HG03378 (cell line): ENCODE measurements around the gene UBQLN4.
"Not testable (repeated sequence)": the region's sequence is repeated elsewhere in the genome, so short reads cannot be mapped to it uniquely, and the experiment has no call there.

Source experiments
- ATAC-seq: cut with Tn5 transposase; IDR thresholded peaks from one replicate; pipeline ENCODE4 v1.9.1; 2021; ENCODE audit warnings: mild to moderate bottlenecking, moderate library complexity; ENCODE audit not compliant: unreplicated experiment

UBQLN4 gene

DNA sequence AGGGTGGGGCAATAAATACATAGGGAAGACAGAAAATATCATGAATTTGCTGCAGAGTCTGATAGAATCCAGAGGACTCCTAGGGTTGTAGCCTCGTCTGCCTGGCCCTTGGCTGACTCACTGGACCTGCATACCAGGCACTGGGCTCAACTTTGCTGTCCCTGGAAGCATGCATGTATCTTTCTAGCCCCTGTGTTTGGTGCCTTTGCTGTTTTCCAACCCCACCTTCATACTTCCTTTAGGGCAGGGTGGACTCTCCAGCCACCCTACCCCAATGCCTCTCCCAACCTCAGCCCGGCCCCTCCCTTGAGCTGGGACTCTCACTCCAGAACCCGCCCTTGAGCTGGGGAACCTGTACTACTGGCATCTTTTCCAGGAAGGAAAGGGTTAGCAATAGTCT lies 8.6 kb upstream of the UBQLN4 start:
- ATAC-seq, result no peak

DNA sequence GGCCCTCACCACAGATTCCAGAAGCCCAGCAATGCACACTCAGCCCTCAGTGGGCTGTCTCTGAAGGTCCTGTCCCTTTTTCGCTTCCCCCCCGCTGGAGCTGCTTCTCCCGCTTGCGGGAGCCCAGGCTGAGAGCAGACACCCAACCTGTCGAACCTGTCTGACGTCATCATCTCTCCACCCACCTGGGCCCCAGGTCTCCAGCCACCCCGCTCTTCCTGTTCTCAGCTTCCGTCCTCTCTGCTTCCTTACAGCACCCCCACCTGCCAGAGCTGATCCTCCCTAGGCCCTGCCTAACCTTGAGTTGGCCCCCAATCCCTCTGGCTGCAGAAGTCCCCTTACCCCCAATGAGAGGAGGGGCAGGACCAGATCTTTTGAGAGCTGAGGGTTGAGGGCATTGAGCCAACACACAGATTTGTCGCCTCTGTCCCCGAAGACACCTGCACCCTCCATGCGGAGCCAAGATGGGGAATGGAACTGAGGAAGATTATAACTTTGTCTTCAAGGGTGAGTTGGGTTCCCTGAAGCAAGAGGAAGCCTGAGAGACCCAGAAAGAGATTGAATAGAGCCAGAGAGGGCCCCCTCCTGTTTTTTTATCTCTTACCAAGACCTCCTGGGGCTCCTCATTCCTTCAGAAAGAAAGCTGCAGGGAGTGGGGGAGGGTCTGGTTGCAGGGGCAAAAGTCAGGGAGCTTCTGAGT lies 7.5 kb upstream of the UBQLN4 start, which contains the start of gene RAB25:
RAB25 (plus strand) TSS at position 224 of the 700 bp plus-strand sequence; CDS start at position 465, 241 bp downstream.
- ATAC-seq, result no peak

DNA sequence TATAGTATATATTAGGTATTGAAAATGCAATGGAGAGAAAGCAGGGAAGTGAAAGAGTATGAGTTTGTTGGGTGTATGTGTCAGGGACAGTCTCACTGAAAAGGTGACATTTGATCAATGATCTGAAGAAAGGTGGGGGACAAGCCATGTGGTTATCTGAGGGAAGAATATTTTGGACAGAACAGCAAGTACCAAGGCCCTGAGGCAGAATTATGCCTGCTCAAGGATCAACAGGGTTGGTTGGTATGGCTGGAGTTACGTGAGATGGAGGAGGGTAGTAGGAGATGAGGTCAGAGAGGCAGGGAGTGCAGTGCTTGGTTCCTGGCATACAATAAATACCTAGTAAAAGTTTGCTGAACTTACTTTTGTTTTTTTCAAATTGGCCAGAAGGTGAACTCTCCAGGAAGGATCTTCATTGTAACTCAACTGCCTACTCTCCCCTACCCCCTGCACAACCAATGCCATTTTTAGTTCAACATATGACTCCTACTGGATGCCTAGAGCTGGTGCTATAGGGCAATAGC lies 2.8 kb upstream of the UBQLN4 start:
- ATAC-seq, result no peak

DNA sequence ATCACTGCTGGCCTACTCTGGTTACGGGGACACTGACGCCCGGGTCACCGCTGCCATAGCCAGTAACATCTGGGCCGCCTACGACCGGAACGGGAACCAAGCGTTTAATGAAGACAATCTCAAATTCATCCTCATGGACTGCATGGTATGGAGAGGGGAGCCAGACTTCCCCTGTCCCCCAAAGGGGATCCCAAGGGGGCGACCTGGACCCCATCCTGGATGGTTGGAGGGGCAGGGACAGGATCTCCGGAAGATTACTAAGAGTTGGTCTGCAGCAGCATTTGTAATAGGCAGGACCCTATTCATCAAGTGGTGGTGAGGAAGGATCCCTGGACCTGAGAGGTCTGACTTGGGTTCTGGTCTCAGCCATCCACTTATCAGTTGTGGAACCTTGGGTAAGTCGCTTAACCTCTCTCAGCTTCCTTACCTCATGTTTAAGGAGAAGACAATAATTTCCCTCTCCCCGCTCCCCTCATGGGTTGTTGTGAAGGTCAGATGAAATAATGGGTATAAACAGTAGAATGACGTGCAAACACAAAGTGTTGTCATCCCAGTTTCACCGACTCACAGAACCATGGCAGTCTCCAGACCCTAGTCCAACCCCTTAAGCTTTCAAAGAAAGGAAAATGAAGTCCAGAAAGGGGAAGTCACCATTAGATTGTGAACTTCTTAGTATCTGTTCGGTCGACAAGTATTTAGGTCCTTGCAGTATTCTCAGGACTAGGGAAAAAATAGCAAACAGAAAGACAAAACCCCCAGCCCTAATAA lies 1.9 kb upstream of the UBQLN4 start:
- ATAC-seq, result peak; percentile 2

DNA sequence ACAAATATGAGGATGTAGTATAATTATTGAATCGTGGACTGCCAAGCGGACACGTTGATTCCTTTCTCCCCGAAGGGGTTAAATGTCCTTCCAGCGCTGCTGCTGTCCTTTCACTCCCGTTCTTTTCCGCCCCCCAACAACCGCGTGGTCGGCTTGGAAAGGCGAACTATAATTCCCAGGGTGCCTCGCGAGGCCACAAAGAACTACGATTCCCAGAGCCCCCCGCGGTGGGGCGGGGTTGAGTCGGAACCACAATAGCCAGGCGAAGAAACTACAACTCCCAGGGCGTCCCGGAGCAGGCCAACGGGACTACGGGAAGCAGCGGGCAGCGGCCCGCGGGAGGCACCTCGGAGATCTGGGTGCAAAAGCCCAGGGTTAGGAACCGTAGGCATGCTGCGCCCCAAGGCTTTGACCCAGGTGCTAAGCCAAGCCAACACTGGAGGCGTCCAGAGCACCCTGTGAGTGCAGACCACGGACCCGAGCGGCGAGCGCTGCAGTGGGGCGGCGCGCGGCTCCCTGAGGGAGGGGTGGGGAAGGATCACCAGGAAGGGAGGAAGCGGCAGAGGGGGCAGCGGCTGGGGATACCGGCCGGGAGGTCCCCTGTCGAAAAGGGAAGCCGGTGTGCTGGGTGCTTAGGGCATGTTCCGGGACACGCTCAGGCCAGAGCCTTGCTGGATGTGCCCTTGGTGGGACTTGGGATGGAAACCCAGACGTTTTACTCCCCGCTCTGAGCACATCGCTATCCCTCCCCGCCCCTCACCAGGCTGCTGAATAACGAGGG lies 1.1 kb upstream of the UBQLN4 start, which contains the start of gene LAMTOR2:
LAMTOR2 (plus strand) TSS at position 283 of the 781 bp plus-strand sequence; CDS start at position 391, 108 bp downstream.
- ATAC-seq, result peak; percentile 78

DNA sequence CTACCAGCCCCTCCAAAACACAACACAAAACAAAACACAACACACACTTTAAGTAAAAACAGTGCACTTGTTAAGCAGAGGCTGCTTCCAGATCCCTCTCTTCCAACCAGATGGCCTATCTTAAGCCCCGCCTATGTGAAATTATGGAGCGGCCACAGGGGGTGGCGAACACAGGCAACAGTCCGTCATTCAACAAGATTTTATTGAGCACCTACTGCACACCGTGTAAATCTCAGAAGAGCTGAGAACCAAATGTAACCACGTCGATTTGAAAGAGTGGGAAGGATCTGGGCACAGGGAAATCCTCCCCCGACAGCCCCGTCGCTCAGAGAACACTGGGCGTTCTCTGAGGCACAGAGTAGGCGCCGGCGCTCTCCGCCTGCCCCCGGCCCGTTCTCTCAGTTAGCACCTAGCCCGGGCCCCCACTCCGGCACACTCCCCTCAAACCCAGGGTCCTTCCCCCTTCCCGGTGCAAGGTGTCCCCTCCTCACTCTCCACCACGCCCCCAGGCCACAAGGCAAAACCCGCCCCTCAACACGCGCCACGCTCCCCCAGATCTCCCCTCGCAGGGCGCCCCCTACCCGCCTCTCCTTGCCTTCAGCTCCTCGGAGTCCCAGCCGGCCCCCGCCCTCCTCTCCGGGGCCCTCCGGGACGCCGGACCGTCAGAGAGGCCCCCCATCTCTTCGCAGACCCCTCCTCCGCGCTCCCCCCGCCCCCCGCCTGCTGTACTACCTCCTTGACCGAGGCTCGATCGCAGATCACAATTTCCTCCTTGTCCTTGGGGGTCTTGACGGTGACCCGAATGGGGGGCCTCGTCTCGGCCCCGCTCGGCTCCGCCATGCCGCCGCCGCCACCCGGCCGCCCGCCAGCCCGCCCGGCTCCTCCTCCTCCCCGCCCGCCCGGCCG lies 483 bp downstream of the UBQLN4 start:
- ATAC-seq, result no peak

DNA sequence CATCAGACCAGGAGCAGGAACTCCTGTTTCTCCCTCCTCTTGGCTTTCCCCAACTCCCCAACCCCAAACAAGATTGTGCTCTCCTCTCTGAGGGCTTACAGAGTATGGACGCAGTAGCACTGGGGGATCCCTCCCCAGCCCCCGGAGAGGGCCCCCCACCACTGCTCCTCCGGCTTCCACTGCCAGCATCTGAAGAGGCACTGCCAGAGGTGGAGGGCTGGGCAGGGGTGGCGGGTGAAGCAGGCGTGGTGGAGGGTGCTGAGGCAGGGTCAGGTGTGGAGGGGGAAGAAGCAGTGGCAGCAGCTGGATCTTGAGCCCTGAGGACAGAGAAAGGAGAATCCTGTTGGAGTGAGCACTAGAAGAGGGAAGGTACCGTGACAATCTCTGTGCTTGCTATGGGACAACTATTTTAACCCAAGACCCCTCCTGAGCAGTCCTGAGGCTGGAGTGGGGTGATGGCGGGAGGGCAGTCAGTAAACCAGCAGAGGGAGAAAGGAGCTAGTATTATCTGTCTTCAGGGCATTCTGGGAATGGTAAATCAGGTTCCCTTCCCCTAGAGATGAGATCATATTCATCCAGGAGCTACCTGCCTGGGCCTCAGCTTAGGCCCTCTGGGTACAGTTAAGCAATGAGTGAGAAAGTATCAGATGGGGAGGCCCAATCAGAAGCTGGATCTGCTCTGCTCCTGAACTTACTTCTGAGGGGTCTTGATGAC lies 2.4 kb downstream of the UBQLN4 start:
- no peak for ATAC-seq

DNA sequence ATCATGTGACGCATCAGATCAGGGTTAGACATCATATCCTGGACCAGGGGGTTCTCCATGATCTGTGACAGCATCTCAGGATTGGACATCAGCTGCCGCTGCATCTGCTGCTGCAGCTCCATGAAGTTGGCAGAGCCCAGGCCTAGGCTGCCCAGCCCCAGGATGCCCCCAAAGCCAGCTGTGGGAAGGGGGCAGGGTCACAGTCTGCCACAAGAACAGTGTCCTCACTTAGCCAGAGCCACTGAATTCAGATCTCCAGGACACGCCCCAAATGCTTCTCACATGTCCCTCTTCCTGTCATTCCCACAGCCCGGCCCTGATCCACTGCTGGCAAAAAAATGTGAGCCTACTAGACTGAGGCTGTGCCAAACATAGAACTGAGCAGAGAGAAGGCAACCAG lies 3.2 kb downstream of the UBQLN4 start:
- no peak for ATAC-seq

DNA sequence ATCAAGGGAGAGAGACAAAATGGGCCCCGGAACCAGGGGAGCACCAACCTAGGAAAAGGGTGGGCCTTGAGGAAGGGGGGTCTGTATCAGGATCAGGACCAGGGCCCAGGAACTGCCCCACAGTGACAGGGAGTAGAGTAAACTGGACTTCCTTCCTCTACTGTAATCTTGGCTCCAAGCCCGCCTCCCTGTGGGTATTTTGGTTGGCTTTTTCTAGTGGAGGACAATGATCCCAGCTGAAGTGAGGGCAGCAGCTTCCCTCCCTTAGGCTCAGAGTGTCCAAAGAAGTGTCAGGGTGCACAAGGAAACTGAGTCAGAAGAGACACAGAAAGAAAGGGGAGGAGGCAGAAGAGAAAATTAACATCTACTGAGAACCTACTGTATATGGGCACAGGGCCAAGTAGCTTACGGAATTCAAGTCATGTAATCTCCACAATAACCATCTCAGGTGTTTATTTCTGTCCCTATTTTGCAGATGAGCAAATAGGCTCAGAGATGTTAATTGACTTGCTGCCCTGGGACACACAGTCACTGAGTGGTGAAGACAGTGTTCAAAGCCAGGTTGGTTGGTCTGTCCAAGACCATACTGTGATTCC lies 4.8 kb downstream of the UBQLN4 start:
- no peak for ATAC-seq

DNA sequence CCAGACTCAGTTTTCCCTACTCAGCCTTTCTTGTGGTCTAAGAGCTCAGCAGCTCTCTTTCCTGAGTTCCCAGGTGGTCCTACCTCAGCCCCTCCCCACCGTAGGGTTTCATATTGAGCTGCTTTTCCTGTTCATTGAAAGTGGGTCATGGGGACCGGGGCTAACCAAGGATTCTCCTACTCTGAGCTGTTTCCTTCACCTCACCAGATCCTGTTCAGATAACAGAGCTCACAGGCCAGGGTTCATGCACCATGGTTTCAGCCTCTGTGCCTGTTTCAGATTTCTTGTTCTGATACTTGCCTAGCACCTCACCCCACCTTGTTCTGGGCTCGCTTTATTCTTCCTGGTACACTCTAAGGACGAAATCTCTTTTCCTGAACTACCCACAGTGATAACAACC lies 8.5 kb downstream of the UBQLN4 start:
- no peak for ATAC-seq

DNA sequence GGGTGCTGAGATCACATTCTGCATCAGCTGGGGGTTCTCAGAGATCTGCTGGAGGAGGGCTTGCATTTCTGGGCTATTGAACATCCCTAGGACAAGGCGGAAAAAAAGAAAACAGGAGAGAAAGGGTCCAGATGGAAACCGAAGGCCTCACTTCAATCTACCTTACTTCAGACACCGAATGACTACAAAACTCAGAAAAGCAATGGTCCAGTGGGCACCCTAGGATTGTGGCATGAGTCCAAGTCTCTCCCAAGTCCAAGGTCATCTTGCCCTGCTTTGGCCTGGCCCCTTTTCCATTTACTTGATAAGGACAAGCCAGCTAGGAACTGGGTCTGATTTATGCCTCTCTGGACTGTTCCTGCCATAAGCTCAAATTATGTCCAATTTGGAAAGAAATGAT lies 10.8 kb downstream of the UBQLN4 start:
- ATAC-seq, result no peak

DNA sequence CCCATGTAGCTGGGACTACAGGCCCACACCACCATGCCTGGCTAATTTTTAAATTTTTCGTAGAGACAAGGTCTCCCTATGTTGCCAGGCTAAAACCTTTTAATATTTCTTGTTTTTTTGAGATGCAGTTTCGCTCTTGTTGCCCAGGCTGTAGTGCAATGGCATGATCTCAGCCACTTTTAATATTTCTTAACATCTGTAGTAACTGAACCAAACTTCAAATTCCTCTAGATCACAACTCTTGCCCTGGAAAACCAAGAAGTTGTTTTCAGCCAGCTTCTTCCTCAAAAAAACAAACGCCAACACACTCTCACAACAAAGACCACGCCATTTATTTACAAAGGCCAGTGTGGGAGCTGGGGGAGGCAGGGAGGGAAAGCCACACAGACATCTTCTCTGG lies 18.6 kb downstream of the UBQLN4 start:
- not testable (repeated sequence) for ATAC-seq

DNA sequence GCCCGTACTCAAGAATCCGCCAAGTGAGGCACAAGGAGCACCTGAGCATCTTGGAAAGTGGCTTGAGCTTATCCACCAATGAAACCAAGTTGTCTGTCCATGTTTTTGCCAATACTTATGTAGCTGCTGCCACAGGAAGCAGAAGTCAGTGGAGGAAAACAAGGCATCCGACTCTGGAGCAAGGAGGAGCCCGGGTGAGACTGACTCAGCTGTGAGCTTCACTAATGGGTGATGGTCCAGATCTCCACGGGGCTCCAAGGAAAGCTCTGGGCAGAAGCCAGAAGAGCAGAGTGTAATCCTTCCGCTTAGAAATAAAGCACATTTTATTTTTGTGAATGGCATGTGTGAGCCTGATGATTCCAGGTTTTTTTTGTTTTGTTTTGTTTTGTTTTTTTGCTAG lies 20.6 kb downstream of the UBQLN4 start:
- no peak for ATAC-seq

DNA sequence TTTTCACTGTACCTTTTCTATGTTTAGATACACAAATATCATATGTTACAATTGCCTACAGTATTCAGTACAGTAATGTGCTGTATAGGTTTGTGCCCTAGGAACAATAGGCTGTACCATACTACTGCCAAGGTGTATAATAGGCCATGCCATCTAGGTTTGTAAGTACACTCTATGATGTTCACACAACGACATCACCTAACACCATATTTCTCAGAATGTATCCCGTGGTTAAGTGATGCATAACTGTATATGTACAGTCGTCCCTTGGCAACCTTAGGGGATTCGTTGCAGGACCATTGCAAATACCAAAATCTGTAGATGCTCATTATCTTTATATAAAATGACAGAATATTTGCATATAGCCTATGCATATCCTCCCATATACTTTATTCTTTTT lies 27.0 kb downstream of the UBQLN4 start:
- no peak for ATAC-seq

DNA sequence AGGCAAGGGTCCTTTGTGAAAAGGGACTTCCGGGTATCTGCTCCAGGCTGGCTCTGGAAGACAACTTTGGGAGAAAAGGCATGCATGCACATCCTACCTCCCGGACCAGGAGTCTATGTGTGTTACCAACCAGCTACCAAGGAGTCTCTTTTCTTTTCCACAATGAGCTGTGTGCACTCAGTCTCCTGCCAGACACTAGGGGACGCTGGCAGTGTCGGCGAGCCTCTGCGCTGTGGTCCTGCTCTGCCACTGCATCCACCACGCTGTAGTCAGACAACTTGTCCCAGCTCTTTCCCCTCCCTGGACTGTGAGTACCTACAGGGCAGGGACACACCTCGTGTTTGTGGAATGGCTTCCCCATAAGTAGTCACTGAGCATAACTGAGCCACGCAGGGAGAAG lies 27.7 kb downstream of the UBQLN4 start:
- ATAC-seq, result no peak

DNA sequence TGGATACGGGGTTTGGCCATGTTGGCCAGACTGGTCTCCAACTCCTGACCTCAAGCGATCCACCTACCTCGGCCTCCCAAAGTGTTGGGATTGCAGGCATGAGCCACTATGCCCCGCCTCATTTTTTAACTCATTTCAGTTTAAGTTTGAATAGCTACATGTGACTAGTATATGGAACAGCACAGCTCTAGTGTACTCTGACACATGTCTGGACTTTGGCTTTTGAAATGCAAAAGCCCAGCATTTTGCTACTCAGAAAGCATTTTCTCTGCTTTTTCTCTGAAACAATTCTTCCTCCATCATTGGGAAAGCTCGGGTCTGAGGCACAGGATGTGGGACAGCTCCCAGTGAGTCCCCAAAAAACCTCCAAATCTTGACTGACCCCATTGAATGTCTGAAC lies 28.8 kb downstream of the UBQLN4 start:
- no peak for ATAC-seq

DNA sequence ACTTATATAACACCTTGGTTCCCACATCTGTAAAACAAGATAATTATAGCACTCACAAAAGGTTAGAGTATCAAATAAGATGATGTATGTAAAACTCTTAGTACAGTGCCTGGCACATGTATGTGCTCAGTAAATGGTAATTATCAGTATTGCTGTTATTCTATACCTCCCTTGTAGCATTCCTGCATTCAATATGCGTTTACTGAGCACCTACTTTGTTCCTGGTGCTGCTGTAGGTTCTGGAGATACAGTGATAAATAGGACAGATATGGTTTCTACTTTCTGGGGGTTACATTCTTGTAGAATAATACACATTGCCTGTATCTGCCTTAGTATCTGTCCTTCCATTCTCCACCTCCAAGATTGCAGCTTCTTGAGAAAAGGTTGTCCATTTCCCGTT lies 31.6 kb downstream of the UBQLN4 start:
- ATAC-seq, result no peak

DNA sequence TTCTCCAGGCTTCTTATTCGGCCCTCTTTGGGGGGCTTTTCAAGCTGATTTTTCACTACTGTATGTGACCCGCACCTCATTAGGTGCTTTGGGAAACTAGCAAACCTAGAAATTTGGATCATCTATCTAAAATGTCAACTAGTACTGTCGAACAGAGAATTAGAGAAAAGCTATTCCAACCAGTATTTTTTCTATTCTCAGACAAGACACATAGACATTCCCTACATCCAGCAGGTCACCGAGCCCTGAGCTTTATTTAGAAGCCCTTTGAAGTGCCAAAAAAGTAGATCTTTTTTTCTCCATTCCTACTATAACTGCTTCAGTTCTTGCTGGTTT lies 32.5 kb downstream of the UBQLN4 start:
- ATAC-seq, result no peak
